CD4-positive, alpha-beta T cell treated with Interleukin-15 for 1 hour (primary cell): ENCODE data around the gene NTHL1.
"Not testable (repeated sequence)": the region's sequence is repeated elsewhere in the genome, so short reads cannot be mapped to it uniquely, and the experiment has no call there.

Source experiments
- DNase-seq: peaks from one replicate; pipeline ENCODE4 v3.0.0-alpha.2; 2020

Gene NTHL1

DNA sequence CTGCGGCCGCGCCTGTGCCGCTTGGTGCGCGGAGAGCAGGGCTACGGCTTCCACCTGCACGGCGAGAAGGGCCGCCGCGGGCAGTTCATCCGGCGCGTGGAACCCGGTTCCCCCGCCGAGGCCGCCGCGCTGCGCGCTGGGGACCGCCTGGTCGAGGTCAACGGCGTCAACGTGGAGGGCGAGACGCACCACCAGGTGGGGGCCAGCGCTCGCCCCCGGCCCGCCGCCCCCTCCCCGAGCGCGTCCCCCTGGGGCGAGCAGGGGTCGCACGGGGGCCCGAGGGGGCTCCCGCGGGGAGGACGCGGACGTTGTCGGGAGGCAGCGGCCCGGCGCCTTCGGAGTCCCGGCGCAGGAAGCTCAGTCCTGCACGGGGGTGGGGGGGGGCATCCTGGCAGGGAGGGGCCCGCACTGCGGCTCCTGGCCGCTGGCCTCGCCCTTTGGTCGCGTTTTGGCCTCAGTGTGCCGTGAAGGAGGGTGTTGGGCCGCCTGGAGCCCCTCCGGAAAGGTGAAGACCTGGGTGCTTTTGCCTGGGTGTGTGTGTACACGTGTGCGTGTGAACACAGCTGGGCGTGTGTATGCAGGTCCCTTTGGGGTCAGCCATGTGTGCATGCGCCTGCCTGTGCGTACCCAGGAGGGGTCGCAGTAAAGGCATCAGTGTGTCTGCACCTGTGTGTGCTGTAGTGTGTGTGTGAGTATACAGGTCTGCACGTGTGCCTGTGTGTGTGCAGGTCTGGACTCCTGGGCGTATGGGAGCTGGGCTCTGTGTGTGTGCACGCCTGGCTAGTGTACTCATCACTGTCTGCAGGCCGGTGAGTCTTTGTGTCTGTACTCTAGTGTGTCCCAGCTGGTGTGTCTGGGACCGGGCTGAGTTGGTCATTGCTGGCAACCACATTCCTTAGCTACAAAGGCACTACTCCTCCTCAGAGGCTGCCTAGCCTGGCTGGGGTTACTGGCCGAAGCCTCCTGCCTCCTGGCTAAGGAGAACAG is 20.3 kb downstream of the NTHL1 start:
- no peak for DNase-seq

DNA sequence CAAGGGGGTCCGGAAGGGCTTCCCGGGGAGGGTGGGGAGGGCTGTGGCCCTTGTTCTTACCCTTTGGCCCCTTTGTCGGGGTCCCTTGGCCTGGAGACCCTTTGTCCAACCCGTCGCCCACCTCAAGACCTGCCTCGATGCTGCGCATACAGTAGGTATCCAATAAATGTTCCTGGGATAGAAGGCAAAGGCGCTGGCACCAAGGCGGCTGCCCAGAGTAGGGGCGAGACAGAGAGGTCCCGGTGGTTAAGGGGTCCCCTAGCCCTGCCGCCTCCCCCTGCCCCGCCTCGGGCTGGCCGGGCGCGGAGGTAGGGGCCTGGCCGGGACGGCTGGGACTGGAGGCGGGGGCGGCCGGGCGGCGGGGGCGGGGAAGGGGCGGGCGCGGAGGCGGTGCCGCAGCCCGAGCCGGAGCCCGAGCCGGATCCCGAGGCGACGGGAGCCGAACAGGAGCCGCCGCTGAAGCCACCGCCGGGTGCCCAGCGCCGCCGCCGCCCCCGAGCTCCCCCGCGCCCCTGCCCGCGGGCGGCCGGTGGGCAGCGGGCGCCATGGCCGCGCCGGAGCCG is 21.1 kb downstream of the NTHL1 start, which contains the start of gene NHERF2:
TSS of gene NHERF2 (plus strand) at position 442 of the 563 bp plus-strand sequence. CDS start at position 546, 104 bp downstream.
- no peak for DNase-seq

DNA sequence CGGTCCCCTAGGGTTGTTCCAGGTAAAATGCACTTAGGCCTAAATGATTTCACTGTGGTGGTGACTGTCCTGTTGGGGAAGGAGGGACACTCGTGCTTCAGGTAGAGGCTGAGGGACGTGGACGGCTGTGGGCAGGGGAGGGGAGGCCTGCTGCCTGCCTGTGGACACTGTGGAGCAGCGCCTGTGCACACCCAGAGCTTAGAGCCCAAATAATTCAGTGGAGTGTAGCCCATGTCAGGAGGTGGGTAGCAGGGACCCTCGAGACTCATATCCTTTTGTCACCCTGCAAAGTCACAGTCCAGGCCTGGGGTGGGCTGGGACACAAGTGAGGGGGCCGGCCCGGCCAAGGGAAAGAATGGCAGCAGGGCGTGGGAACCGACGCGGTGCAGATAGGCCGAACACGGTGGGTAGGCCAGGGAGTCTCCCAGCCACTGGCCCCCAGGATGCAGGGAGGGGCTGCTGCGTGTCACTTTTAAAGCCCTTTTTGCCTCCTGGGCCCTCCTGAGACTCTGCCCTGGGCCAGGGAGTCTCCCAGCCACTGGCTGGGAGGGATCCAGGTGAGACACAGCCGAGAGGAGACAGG is 21.7 kb downstream of the NTHL1 start:
- no peak for DNase-seq

DNA sequence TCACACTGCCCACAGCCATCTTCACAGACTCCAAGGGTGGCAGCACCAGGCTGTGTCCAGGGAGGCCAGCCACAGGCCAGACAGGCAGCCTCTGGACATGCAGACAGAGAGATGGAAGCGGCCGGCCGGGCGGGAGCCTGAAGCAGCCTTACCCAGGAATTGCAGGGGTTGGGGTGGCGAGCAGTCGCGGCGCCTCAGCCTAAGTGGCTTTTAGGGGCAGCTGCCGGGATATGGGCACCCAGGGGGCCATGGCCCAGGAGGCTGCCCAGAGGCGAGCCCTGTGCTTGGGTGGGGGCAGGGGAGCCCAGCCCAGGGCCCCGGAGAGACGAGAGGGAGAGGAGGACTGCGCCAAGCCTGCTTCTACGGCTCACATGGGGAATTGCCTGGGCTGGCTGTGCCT is 22.4 kb downstream of the NTHL1 start:
- no peak for DNase-seq

DNA sequence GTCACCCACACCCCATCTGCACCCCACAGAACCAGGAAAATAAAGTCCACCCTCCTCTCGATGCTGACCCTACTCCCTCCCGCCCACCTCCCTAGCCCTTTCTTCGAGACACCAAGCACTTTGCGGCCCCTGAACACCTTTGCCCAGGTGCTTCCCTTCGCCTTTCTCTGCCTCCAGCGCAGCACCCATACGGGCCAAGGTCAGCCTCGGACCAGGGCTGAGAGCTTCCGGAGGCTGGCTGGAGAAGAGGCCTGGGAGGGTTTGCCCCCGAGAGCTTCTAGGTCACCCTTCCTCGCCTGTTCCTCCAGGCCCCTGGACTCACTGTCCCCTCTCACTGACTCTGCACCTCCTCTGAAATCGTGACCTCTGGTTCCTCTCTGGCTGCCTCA is 23.6 kb downstream of the NTHL1 start:
- no peak for DNase-seq

DNA sequence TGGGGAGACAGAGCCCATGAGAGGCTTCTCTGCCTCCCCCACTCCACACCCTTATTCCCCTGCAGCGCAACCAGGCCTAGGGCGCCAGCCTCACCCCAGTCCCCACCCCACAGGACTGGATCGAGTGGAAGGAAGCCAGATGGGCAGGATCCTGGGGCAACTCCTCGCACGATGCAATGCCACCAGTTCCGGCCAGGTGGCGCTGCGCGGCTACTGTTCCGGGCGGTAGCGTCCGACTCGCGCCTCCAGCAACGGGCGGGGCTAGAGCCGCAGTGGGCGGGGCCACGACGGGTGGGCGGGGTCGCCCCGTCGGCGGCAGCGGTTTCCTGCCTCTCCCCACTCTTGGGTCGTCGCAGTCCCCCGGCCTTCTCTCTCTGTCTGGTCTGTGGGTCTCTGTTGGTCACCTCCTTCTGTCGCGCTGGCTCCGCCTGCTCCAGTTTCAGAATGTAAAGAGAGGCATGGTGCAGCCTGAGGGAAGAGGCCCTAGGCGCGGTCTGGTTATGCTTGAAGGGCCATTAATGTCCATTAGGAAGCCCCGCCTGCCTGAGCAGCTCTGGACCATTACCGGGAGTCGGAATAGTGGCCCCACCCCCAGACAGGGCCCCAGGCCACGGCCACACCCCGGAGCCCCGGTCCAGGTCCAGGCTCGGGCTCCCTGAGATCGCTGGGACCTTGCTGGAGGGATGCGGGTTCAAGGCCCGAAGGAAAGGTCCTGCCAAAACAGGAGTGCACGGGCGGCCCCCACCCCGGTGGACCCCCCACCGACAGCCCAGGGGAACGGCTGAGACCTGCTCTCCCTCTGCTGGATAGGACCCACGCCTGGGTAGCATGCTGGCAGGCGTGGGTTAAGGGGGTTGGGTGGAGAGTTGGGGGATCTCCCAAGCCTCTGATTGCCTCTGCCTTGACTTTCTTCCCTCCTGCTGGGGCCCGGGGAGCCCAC is 24.3 kb downstream of the NTHL1 start:
- DNase-seq: peak; percentile 93

DNA sequence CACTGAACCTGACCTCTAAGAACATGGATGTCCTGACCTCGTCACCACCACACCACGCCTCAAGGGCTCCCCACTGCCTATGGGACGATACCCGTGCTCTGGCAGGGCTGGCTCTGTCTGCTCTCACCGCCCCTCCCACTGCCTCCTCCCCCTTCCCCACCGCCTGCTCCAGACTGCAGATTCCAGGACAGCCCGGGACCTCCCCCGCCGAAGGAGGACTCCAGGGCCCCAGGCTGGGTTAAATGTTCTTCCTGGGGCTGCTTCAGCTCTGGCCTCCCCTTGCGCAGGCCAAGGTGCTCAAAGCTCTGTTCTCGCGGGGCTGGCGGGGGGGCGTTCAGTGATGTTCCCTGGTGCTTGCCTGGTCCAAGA is 24.9 kb downstream of the NTHL1 start:
- no peak for DNase-seq

DNA sequence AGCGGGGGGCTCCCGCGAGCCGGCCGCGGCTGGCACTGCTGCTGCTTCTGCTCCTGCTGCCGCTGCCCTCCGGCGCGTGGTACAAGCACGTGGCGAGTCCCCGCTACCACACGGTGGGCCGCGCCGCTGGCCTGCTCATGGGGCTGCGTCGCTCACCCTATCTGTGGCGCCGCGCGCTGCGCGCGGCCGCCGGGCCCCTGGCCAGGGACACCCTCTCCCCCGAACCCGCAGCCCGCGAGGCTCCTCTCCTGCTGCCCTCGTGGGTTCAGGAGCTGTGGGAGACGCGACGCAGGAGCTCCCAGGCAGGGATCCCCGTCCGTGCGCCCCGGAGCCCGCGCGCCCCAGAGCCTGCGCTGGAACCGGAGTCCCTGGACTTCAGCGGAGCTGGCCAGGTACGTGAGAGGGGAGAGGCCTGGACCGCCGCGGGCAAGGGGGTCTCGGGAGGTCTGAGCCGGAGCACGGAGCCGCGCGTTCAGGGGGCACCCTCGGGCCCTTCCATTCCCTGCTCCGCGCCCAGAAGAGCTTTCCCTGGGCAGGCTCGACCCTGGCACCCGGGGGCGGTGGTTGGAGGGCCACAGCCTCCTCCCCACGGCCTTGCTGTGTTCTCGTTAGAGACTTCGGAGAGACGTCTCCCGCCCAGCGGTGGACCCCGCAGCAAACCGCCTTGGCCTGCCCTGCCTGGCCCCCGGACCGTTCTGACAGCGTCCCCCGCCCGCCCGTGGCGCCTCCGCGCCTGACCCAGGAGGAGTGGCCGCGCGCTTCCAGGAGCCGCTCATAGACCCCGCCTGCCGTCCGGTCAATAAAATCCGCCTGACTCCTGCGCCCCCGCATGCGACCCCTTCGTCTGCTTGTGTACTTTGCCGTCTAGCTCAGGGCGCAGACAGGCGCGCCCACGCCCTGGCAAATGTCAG is 27.5 kb downstream of the NTHL1 start:
- no peak for DNase-seq

DNA sequence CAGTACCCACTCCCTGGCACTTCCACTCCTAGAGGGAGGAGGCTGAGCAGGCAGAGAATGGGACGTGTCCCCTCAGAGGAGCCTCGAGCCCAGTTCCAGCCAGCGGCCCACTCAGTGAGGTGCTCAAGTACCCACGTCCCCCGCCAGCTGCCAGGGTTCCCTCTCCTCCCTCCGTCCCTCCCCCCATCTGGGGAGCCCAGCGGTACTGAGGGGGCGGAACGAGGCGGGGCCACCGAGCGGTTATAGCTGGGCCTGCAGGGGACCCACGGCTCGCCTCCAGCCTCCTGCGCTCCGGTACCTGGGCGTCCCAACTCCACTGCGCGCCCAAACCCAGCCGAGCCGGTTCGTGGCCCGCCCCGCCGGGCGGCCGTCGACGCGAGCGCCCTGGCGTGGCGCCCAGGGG is 28.1 kb downstream of the NTHL1 start, which contains the start of gene NPW:
TSS of gene NPW (plus strand) at position 268 of the 403 bp plus-strand sequence.
- no peak for DNase-seq

DNA sequence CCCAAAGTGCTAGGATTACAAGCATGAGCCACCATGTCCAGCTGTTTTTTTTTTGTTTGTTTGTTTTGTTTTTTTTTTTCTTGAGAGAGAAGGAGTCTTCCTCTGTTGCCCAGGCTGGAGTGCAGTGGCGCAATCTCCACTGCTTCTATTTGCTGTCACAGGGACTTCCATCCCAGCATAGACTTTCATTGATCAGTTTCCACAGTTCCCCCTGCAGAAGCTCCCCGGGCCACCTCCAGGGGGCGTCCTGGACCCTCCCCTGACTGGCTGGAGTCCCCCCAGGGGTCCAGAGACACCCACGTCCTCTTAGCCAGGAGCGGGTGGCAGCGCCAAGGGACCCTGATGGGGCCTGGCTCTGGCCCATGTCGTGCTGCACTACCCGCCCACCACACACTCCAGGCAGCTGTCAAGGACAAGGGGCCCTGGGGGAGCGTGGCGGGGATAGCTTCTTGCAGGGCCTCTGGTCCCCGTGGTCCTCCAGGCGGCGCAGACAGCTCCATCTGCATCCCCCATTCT is 31.2 kb downstream of the NTHL1 start:
- no peak for DNase-seq

DNA sequence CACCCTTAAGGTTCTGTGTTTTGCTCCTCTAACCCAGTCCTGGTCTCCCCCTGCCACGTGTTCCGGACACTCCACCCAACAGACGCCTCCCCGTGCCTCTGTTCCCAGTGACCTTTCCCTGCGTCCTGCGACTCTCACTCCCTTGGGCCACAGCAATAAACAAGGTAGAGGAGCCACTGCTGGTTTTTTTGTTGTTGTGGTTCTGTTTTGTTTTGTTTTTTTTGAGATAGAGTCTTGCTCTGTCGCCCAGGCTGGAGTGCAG is 31.8 kb downstream of the NTHL1 start:
- no peak for DNase-seq

DNA sequence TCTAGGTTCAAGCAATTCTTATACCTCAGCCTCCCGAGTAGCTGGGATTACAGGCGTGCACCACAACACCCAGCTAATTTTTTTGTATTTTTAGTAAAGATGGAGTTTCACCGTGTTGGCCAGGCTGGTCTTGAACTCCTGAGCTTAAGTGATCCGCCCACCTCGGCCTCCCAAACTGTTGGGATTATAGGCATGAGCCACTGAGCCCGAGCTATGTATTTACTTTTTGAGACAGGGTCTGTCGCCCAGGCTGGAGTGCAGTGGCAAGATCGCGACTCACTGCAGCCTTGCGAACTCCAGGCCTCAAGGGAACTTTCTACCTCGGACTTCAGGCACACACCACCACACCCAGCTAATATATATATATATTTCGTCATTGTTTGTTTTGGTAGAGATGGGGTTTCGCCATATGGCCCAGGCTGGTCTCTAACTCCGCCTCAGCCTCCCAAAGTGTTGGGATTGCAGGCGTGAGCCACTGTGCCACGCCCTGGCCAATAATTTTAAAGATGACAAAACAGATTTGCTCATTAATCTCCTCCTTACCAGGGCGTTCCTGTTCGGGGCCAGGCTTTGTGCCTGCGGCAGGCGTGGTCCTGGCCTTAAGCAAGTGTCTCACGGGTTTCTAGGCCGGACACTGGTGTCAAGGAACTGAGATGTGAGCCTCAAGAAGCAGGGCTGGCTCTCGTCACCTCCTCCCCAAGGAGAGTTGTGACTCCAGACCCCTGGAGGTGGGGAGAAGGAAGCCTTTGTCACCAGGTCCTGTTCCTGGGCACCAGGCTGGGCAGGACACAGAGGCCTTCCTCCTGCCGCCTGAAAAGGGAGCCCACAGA is 32.3 kb downstream of the NTHL1 start:
- DNase-seq: peak; percentile 63

DNA sequence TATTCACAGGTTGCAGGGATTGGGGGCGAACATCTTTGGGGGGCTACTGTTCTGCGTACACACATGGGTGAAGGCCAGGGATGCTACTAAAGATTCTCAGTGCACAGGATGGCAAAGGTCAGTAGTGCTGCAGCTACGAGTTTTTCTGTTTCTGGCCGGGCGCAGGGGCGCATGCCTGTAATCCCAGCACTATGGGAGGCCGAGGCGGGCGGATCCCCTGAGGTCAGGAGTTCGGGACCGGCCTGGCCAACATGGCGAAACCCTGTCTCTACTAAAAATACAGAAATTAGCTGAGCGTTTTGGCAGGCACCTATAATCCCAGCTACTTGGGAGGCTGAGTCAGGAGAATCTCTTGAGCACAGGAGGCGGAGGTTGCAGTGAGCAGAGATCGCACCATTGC is 34.1 kb downstream of the NTHL1 start:
- DNase-seq: no peak

DNA sequence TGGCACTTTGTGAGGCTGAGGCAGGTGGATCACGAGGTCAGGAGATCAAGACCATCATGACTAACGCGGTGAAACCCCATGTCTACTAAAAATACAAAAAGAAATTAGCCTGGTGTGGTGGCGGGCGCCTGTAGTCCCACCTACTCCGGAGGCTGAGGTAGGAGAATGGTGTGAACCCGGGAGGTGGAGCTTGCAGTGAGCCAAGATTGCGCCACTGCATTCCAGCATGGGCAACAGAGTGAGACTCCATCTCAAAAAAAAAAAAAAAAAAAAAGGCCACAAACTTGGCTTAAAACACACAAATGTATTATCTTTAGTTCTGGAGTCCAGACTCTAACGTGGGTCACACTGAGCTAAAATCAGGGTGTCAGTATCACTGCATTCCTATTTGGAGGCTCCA is 35.9 kb downstream of the NTHL1 start:
- not testable (repeated sequence) for DNase-seq

DNA sequence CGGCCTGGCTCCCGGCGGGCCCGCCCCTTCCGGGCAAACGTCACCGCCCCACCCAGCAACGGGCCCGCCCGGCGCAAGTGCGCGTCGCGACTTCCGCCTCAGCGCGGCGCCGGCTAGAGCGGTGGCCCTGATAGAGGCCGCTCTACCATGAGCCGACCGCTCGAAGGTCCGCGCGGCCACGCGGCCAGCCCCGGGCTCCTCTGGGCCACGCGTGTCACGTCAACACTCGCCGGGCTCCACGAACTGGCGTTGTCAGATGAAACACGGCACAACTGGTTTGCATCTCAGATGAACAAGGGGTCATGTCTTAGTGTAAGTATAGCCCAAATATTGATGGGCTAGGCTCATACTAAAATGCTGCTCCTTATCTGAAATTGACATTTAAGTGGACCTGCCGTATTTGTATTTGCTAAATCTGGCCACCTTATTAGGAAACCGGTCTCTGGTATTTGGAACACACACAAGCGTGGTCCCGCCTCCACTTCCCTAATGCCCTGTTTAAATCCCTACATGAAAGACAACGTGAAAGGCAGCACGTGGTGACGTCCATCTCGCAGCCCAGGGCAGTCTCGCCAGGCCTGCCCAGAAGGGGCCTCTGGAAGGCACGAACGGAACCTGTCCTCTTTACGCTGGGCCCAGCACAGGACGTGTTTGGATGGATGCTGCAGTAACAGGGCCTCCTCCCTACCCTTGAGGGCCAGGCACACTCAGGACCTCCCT is 37.7 kb downstream of the NTHL1 start, which contains the start of gene ZNF598:
TSS of gene ZNF598 (minus strand) at position 31 of the 720 bp plus-strand sequence.
- peak; percentile 84 for DNase-seq

DNA sequence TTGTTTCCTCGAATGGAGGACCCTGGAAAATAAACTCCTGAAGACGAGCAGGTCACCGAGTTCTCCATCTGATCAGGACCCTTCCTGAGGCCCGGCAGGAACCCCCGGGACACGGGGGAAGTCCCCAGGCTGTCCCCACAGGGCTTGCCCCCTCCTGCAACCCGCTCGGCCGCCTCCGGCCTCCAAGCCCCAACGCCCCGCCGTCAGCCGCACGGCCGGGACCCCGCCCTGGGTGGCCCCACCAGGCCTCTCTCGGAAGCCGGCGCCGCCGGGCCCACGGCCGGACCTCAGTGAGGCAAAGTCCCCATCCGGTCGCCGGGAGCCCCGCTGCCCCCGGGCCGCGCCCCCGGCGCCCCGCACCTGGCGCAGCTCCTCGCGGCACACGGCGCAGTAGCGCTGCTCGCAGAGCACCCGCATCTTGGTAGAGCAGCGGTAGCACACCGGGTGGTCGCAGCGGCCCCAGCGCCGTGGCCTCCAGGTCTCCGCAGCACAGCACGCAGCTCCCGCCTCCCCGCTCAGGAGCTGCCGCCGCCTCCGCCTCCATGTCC is 38.4 kb downstream of the NTHL1 start:
- no peak for DNase-seq

DNA sequence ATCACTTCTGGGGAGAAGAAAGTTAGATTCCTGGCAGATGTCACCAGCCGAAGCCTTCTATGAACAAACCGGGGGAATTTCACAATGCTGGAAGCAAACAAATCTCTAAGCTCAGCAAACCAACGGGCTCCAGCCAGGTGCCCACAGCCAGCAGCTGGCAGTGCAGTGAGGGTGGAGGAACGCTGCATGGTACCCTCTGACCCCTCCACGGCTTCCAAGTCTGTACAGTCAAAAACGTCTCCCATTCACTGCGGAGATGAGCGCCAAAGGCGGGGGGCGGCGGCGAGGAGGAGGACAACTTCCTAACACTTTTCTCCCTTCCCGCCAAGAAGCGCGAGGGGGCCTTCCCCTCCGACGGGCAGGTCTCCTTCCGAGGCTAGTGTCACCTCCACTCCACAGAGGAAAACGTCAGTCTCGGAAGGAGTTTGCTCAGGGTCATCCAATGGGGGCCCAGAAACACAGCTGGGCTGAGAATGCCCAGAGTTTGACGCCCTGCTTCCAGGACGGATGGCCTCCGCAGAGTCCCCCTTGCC is 38.9 kb downstream of the NTHL1 start:
- no peak for DNase-seq

DNA sequence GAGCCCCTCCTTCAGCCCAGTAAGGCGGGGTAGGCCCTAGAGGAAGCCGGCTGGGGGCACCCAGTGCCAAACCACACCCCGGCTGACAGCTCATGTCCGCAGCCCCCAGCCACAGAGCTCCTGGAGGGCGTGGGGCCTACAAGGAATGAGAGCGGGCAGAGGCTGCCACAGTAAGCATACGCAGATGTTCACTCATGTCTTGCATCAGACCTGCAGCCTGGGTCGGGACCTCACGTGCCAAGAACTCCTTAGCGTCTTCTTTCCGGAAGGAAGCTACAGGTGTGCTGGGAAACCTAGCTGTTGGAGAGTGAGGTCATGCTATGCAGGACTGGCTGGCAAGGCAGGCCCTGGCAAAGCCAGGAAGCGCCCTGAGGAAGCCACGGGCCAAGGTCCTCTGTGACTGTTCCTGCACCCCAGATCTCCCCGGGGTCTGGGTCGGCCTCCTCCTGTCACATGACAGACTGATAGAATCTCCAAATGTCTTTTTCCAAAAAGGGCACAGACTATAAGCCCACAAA is 39.6 kb downstream of the NTHL1 start:
- no peak for DNase-seq
